Stomach (tissue), 9 donors: ENCODE results near the gene FAIM2. TPM values are rescaled to one million over a fixed set of nuclear protein-coding genes. Genes with fewer than 3 reads are reported as not detected.

Source experiments
- DNase-seq, 2 donors: peaks; one replicate each; pipeline versions ENCODE4 v3.0.0 to v3.0.0-alpha.2; 2013 to 2019
- H3K27ac ChIP-seq, 5 donors: fragments of 200-600 bp in 4 of 5; sonication (generic) in 4 of 5; one replicate each; pipeline ENCODE4 v1.5.1; 2013 to 2019; ENCODE audit warnings: mild to moderate bottlenecking in 1 of 5, moderate library complexity in 1 of 5
- H3K27me3 ChIP-seq, 3 donors: fragments of 200-600 bp; sonication (generic); one replicate each; pipeline ENCODE4 v1.5.1; 2017 to 2019; ENCODE audit warnings: mixed run types in 1 of 3
- H3K36me3 ChIP-seq, 4 donors: fragments of 200-600 bp; sonication (generic); 1 replicate in 3 of 4; 2 replicates in 1 of 4; pipeline ENCODE4 v1.5.1; 2016 to 2019
- H3K4me1 ChIP-seq, 4 donors: fragments of 200-600 bp; sonication (generic); one replicate each; pipeline ENCODE4 v1.5.1; 2016 to 2019
- H3K4me3 ChIP-seq, 4 donors: fragments of 200-600 bp; sonication (generic) in 3 of 4; one replicate each; pipeline ENCODE4 v1.5.1; 2016 to 2019; ENCODE audit warnings: mild to moderate bottlenecking in 1 of 4
- H3K9me3 ChIP-seq, 4 donors: fragments of 200-600 bp; sonication (generic); one replicate each; pipeline ENCODE4 v1.5.1; 2016 to 2019
- EP300 ChIP-seq: sonication (generic); formaldehyde crosslinking; IDR thresholded peaks from one replicate; pipeline ENCODE4 v1.6.1; 2017; ENCODE audit warnings: antibody characterized with exemption
- POLR2A ChIP-seq, 4 donors: fragments of 450-650 bp; IDR thresholded peaks; one replicate each; pipeline ENCODE4 v1.6.1; 2016; ENCODE audit warnings: antibody characterized with exemption in 4 of 4, control low read depth in 2 of 4, mild to moderate bottlenecking in 1 of 4, moderate library complexity in 1 of 4
- POLR2AphosphoS5 ChIP-seq, 3 donors: sonication (generic); formaldehyde crosslinking; IDR thresholded peaks; one replicate each; pipeline ENCODE4 v1.6.1; 2016; ENCODE audit warnings: antibody characterized with exemption in 3 of 3
- WGBS, 5 donors: extraction: QIAGEN DNeasy Blood & Tissue Kit in 3 of 5; methylation state at CpG; one replicate each; pipeline versions ENCODE4 v1.1.5 to v1.1.7; 2013 to 2018; 5-methylcytosine and 5-hydroxymethylcytosine counted together
- intact Hi-C: fragments of 100-400 bp; cut with DNase I; formaldehyde crosslinking; loops from one replicate; pipeline ENCODE4 v1.15.1; 2023; ENCODE audit warnings: low total_unique reads
- polyA plus RNA-seq, 3 donors: library from polyadenylated mRNA; stranded (reverse); fragments of 200-250 nt; gene quantifications; one replicate each; pipeline ENCODE4 v1.2.3, GENCODE V29; 2013
- total RNA-seq, 5 donors: library from RNA; depleted of rRNA; stranded (reverse); fragments of >200 nt; gene quantifications; one replicate each; pipeline versions ENCODE4 v1.1.0 to v1.2.3, GENCODE V29; 2014 to 2016
- TF ChIP-seq, protein P1 (sequence below), 7 experiments: fragments of 450-650 bp in 4 of 7; fragments of 200-600 bp in 3 of 7; sonication (generic) in 3 of 7; IDR thresholded peaks; one replicate each; pipeline ENCODE4 v1.5.1; 2016 to 2019; ENCODE audit warnings: antibody characterized with exemption in 7 of 7, control low read depth in 2 of 7, mild to moderate bottlenecking in 1 of 7
- donor health status: healthy with polysubstance abuse.
- donor health status: Bipolar disorder and iron deficiency.
- donor health status: healthy.

The FAIM2 gene
- total and polyA plus RNA-seq, 8 donors = 1.1 to 44.6 (median 2.0) TPM

DNA sequence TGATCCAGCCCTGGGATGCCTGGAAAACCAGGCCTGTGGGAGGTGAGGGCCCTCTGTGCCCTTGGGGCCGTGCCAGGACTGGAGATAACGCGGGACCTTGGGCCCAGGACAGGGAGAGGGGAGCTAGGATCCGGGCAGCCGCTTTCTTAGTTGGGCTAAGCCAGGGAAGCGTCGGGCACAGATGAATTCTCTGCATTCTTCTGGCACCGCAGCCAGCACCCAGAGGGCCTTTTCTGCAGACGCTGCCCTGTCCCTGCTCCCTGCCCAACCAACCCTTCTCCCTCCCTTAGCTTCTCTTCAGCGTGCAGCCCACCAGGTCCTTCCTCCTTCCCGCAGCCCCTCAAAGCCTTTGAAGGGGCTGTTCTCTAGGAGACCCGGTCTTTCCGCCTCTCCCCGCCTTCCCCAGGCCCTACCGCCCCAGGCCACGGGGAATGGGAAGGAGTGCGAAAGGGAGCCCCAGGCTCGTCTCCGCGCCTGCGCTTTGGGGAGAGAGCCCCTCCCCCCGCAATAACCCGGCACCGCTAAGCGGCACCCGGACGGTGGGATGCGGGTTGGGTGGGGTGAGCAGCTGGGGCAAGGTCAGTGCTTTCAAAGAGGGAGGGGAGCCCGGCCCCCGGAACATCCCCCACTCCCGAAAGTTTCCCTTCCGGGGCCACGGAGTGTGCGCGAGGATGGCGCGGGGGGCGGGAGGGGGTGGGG lies 76.2 kb downstream of the FAIM2 start:
- Histone ChIP-seq H3K9me3 (no peaks in the 10 kb centered on the region), H3K27me3 (no peaks in the 10 kb centered on the region), H3K27ac (peak overlapping the region; percentile 83 to 94 (median 93)), H3K36me3 (peaks cover 0 to 8% (median 1%) of the 10 kb centered on the region in 4 donors), H3K4me1 (peaks cover 34 to 58% (median 43%) of the 10 kb centered on the region in 4 donors), H3K4me3 (peak overlapping the region; percentile 92 to 98 (median 94))
- peak; percentile 66 to 89 for DNase-seq
- TF ChIP-seq POLR2AphosphoS5 (IDR thresholded peaks at IDR 0.05) (peak in 1 of 3 donors; percentile 21), POLR2A (IDR thresholded peaks at IDR 0.05) (no peak)
- 3 to 6% (median 5%) methylated on average over 24 to 38 of the region's 38 CpGs for WGBS, 5 donors
- intact Hi-C loops = no loop called here

DNA sequence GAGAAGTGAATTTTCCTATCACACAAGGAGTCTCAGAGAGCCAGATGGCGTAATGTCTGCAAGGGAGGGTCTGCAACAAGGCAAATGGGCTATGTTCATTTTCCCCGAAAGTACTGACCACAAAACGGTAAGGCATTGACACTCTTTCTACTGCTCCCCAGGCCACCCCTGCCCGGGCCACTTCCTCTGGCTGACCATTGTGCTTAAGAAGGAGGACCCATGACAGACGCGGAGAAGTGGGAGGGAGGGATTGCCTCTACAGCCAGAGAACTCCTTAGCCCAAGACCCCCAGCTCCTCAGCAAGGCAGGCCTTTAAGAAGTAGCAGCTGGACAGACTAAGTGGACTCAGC lies 76.7 kb downstream of the FAIM2 start:
- intact Hi-C loops = no loop called here
- 44 to 66% (median 56%) methylated on average over 6 of the region's 6 CpGs for WGBS, 5 donors
- H3K27ac ChIP-seq = peak overlapping the region; percentile 83 to 94 (median 93)
- H3K36me3 ChIP-seq = peaks cover 0 to 8% (median 1%) of the 10 kb centered on the region in 4 donors
- peaks cover 34 to 60% (median 46%) of the 10 kb centered on the region in 4 donors for H3K4me1 ChIP-seq
- TF ChIP-seq EP300 = no peak
- TF ChIP-seq, protein P1, sequence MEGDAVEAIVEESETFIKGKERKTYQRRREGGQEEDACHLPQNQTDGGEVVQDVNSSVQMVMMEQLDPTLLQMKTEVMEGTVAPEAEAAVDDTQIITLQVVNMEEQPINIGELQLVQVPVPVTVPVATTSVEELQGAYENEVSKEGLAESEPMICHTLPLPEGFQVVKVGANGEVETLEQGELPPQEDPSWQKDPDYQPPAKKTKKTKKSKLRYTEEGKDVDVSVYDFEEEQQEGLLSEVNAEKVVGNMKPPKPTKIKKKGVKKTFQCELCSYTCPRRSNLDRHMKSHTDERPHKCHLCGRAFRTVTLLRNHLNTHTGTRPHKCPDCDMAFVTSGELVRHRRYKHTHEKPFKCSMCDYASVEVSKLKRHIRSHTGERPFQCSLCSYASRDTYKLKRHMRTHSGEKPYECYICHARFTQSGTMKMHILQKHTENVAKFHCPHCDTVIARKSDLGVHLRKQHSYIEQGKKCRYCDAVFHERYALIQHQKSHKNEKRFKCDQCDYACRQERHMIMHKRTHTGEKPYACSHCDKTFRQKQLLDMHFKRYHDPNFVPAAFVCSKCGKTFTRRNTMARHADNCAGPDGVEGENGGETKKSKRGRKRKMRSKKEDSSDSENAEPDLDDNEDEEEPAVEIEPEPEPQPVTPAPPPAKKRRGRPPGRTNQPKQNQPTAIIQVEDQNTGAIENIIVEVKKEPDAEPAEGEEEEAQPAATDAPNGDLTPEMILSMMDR (IDR thresholded peaks at IDR 0.05) = no peak
- TF ChIP-seq POLR2A (IDR thresholded peaks at IDR 0.05) = no peak
- no peak for TF ChIP-seq POLR2AphosphoS5 (IDR thresholded peaks at IDR 0.05)
- no peaks in the 10 kb centered on the region for H3K27me3 ChIP-seq
- DNase-seq = no peak
- peak overlapping the region; percentile 92 to 98 (median 94) for H3K4me3 ChIP-seq
- H3K9me3 ChIP-seq = no peaks in the 10 kb centered on the region

GRCh38 chr12:49825971-49826421 lies 77.7 kb downstream of the FAIM2 start:
- Histone ChIP-seq H3K36me3 (peaks cover 0 to 8% (median 1%) of the 10 kb centered on the region in 4 donors), H3K27ac (peak overlapping the region in 4 of 5 donors; percentile 53 to 94 (median 93)), H3K4me3 (peak overlapping the region in 1 of 4 donors; percentile 98), H3K27me3 (no peaks in the 10 kb centered on the region), H3K9me3 (no peaks in the 10 kb centered on the region), H3K4me1 (peaks cover 40 to 70% (median 56%) of the 10 kb centered on the region in 4 donors)
- WGBS, 5 donors = 61 to 81% (median 67%) methylated on average over 4 of the region's 4 CpGs
- DNase-seq = no peak
- TF ChIP-seq, protein P1 (IDR thresholded peaks at IDR 0.05) = no peak
- TF ChIP-seq EP300 (no peak), POLR2A (IDR thresholded peaks at IDR 0.05) (no peak), POLR2AphosphoS5 (IDR thresholded peaks at IDR 0.05) (no peak)
- intact Hi-C loops = no loop called here

DNA sequence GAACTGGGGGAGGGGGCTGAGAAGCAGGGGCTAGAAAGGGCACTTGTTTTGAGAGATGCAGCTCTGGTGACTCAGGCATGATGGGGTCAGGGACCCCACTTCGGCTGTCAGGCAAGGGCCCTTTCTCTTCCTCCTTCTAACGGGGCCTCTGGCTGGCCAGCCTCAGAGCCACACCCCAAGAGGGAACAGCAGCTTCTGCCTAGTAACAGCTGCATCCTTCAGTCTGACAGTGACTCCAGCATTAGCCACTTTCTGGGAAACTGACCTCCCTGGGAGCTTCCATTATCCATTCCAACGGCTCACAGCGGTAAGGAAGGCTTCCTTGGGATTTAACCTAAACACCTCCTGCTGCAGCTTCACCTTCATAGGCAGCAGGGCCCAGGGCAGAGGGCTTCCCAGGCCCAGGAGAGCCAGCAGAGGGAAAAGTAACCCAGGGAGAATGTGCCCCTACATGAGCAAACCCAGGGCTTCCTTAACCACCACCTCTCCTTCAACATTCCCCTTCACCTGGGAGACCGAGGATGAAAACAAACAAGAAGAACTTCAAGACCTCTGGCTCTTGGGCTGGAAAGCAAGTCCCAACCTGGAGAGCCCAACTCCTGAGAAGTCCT lies 78.2 kb downstream of the FAIM2 start:
- TF ChIP-seq, protein P1 (IDR thresholded peaks at IDR 0.05) = no peak
- TF ChIP-seq POLR2AphosphoS5 (IDR thresholded peaks at IDR 0.05) (no peak), POLR2A (IDR thresholded peaks at IDR 0.05) (no peak), EP300 (no peak)
- intact Hi-C loops = no loop called here
- peak in 1 of 2 donors; percentile 49 for DNase-seq
- 47 to 65% (median 52%) methylated on average over 3 to 5 of the region's 5 CpGs for WGBS, 5 donors
- Histone ChIP-seq H3K27me3 (no peaks in the 10 kb centered on the region), H3K36me3 (peaks cover 0 to 8% (median 1%) of the 10 kb centered on the region in 4 donors), H3K4me3 (peak overlapping the region in 1 of 4 donors; percentile 1), H3K9me3 (no peaks in the 10 kb centered on the region), H3K27ac (peak overlapping the region; percentile 15 to 94 (median 93)), H3K4me1 (peaks cover 44 to 75% (median 61%) of the 10 kb centered on the region in 4 donors)
